Effector CD4-positive, alpha-beta T cell (primary cell): ENCODE data around the gene ABCD1.
"Not testable (repeated sequence)": the region's sequence is repeated elsewhere in the genome, so short reads cannot be mapped to it uniquely, and the experiment has no call there.

Source experiments
- DNase-seq: peaks from one replicate; pipeline ENCODE4 v3.0.0-alpha.2; 2020

ABCD1 gene

DNA sequence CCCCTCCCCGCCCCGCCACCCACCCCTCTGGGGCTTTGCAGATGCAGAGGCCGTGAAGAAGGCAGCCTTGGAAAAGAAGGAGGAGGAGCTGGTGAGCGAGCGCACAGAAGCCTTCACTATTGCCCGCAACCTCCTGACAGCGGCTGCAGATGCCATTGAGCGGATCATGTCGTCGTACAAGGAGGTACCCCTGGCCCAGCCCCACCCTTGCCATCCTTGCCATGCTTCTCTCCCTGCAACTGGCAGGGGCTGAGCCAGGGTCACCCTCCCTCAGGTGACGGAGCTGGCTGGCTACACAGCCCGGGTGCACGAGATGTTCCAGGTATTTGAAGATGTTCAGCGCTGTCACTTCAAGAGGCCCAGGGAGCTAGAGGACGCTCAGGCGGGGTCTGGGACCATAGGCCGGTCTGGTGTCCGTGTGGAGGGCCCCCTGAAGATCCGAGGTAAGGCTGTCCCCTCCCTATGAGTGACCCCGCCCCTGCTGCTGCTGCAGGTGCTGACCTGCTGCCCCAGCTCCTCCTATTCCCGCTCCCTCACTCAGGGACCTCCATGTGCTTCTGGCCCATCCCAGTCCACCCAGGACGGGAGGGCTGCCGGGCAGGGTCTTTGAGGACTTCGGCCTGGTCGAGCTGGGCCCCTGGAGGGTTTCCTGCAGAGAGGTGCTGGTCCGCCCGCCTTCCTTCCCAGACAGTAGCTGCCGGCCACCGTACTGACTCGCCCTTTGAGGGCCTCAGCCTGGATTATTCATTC is 11.6 kb downstream of the ABCD1 start:
- no peak for DNase-seq

DNA sequence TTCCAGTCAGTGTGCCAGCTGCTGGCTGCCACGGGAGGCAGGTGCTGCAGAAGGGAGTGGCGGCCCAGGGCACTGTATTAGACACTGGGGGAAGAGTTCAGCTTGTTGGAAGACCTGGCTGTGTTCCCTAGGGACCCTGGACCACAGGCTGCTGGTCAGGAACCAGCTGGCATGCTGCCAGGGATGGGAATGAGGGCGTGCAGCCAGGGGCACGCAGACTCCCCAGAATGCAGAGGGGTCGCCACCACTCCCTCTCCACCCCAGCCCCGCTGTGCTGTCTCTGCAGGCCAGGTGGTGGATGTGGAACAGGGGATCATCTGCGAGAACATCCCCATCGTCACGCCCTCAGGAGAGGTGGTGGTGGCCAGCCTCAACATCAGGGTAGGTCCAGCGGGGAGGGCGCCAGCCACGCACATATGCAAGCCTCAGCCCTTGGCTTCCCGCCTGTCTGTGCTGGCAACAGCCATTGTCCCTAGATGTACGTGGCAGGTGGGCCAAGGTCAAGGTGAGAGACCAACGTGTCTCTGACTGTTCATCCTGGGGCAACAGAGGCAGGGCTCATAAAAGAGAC is 12.3 kb downstream of the ABCD1 start:
- no peak for DNase-seq

DNA sequence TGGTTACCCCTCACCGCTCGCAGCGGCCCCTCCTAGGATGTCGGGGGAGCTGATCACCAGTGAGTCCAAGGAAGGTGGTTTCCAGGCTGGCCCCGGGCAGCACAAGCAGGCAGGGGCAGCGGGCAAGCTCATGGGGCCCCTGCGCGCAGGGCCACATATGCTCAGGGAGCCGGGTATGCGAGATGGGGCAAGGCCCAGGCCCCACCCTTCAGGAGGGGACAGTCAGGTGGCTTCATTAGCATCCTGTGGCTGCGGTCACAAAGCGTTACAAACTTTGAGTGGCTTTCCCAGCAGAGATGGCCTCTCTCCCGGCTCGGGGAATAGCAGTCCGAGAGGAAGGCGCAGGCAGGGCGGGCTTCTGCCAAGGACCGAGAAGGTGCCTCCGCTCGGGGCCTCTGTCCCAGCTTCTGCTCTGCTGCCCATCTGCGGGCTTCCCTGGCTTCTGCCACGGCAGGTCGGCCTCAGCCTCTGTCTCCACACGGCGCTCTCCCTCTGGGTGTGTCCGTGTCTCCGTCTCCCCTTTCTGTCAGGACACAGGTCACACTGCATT is 13.5 kb downstream of the ABCD1 start:
- no peak for DNase-seq

DNA sequence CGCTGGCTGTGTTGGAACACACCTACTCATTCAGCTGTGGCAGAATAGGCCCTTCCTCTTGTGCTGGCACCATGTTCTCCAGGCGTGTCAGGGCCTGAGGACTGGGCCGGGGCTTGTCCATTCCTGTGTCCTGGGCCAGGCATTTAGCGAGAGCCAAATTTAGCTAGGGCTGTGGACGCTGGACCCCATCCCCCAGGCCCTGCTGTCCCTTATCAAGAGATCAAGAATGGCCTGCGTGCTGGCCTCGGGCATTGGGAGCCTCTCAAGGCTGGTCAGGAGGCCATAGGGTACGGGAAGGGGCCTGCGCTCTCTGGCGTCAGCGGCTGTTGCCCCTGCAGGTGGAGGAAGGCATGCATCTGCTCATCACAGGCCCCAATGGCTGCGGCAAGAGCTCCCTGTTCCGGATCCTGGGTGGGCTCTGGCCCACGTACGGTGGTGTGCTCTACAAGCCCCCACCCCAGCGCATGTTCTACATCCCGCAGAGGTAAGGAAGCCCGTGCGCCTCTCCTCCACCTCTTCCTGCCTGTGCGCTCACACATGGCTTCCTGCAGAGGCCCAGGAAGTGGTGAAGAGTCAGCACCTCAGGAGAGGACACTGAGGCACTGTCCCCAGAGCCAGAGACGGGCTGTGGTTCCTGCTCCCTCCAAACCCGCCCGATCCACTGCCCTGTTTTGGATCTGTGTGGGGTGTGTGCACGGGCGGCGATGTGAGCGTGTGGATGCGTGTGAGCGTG is 15.3 kb downstream of the ABCD1 start:
- DNase-seq: no peak

DNA sequence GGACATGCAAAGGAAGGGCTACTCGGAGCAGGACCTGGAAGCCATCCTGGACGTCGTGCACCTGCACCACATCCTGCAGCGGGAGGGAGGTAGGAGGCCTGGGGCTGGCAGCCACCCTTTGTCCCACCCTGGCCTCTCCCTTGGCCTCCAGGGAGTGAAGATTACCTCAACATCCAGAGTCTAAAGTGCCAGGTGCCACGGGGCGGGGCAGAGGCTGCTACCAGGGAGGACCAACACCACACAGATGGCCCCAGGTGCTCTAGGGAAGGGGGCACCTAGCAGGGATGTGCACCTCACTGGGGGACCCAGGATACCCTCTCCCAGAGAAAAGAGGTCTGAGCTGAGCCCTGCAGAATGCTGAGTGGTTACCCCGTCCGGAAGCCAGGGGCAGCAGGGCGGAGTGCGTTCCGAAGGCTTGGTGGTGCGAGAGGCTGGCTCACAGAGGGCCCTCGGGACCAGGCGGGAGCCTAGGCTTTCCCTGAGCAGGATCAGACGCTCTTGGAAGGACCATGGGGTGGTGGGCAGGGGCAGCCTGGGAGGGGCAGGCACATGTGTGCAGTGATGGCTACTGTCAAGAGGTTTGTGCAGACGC is 16.1 kb downstream of the ABCD1 start:
- no peak for DNase-seq

DNA sequence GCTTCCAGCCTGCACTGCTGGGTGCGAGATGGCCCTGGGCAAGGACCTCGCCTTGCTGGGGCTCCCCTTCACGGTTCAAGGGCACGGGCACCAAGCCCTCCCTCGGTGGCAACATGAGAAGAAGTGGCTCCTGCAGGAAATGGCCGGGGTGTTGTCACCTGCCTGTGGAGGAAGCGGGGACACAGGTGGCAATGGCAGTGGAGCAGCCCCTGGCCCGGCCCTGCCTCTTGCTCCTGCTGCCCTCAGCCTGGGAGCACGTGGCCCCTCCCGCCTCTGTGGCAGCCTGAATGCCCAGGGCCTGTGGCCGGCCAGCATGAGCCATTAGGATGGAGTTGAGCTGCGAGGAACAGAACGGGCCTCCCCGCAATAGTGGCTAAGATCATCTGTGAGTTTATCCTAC is 16.8 kb downstream of the ABCD1 start:
- DNase-seq: no peak

DNA sequence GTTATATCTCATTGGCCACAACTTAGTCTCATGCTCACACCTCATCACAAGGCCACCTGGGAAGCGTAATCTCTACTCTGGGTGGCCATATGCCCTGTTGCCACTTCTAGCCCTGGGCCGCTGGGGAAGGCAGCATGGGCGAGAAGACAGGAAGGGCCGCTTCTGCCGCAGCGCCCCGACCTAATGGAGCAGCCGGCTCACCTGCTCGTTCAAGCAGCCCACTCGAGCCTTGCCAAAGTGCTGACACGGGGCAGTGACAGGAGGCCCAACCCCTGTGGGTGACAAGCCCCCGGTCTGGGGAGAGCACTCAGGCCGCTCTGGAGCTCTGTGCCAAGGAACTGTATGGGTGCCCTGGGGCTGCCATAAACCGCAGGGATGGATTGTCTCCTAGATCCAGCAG is 17.5 kb downstream of the ABCD1 start:
- DNase-seq: not testable (repeated sequence)

DNA sequence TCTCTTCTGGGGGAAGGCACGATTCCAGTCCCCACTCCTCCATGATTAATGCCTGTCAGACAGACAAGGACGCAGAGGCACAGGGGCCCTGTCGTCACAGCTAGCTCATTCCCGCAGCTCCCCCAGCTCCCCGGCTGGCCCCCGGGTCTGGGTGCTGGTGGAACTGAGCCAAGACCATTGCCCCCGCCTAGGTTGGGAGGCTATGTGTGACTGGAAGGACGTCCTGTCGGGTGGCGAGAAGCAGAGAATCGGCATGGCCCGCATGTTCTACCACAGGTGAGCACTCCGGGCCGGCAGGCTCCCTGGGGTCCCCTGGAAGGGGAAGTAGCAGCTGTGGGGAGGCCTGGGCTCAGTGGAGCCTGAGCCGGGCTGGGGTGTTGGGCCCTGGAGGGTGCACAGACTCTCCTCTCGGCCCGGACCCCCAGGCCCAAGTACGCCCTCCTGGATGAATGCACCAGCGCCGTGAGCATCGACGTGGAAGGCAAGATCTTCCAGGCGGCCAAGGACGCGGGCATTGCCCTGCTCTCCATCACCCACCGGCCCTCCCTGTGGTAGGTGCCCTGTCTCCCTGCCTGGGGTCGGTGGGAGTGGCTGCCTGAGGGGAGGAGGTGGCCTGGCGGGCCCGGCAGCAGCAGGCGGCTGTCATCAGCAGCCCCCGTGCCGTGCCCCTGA is 18.3 kb downstream of the ABCD1 start:
- not testable (repeated sequence) for DNase-seq

DNA sequence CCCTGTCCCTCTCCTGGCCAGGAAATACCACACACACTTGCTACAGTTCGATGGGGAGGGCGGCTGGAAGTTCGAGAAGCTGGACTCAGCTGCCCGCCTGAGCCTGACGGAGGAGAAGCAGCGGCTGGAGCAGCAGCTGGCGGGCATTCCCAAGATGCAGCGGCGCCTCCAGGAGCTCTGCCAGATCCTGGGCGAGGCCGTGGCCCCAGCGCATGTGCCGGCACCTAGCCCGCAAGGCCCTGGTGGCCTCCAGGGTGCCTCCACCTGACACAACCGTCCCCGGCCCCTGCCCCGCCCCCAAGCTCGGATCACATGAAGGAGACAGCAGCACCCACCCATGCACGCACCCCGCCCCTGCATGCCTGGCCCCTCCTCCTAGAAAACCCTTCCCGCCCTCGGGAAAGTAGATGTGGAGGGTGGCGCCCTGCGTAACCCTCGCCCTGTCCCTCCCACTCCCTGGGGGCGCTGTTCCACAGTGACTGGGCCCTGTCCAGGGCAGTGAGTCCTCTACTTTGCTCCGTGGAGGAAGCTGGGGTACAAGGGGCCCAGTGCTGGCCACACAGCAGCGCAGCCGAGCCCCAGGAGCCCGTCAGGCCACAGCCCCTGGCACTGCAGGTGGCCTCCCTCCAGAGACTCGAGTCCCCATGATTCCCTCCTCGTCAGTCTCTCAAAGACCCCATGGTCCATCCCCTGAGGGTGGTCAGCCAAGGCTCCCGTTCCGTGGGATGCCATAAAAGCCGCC is 19.0 kb downstream of the ABCD1 start:
- DNase-seq: not testable (repeated sequence)

DNA sequence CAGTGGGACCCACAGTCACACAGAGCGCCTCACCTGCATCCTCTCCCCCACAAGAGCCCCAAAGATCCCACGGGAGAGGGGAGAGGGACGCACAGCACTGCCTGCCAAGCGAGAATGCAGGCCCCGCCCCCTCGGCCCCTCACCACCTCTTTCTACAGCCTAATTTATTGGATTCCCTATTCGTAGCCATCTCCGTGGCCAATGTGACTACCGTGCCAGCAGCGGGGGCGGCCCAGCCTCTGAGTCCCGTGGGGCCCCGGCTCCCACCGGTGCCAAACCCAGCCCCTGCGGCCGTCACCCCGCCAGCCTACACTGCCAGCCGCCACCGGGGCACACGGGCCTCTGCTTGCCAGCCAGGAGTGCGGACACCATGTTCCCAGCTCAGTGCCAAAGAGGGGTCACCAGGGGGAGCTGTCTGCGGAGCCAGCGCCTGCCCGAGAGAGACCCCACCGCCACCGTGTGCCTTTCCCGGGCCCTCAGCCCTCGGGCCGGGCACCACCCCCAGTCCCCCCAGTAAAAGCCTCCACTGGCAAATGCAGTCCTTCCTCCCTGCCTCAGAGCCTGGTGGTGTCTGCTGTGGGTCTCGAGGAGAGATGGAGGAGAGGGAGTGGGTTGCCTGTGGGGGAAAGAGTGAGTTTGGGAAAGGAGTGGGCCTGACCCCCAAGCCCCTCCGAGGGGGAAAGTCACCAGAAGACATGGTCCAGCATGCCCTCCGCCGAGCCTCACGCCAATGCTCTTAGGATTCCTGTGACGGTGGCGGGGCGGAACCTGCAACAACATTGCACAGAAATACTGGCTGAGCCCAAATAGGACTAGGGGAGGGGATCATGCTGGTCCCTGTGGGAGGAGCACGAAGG is 19.8 kb downstream of the ABCD1 start:
- DNase-seq: no peak

DNA sequence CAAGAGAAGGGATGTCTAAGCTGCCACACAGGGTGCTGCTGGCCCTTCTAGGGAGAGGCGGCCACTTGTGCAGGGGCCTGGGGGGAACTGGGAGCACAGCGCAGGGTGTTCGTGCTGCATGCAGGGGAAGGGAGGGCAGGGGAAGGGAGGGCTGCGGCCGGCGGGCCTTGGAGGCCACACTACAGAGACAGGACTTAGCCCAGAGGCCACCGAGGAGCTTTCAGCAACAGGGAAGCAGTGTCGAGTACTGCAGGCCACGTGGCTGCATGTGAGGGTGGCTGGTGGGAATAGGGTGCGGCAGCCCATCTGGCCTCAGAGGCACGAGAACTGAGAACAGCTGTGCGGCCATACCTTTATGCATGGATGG is 20.4 kb downstream of the ABCD1 start:
- not testable (repeated sequence) for DNase-seq

DNA sequence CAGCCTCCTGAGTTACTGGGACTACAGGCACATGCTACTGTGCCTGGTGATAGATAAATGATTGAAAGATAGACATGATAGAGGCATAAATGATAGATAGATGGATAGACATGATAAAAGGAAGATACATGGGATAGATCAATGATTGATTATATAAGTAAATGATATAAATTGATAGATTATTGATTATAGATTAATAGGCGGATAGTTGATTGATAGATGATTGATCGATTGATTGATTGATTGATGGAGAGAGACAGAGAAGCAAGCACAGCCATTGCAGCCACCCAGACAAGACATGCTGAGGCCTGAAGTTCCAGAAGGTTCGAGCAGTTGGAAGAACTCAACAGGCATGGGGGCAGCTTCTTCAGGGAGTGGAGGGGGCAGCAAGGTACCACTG is 21.7 kb downstream of the ABCD1 start:
- no peak for DNase-seq

DNA sequence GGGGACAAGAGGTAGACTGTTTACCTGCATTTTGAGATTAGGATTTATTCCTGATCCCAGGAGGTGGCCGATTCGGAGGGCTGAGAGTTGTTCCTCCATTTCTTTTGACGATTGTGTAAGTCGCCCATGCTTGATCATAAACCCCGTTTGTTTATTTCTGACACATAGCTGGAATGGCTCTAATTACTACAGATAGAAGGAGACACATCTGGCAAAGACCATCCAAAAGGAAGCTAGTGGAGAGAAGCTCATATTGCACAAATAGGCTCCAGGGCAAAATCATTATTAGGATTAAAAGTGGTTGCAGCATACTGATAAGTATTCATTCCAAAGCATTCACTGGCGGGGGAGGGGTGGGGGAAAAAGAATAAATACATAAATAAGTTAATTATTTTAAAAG is 22.3 kb downstream of the ABCD1 start:
- DNase-seq: not testable (repeated sequence)

DNA sequence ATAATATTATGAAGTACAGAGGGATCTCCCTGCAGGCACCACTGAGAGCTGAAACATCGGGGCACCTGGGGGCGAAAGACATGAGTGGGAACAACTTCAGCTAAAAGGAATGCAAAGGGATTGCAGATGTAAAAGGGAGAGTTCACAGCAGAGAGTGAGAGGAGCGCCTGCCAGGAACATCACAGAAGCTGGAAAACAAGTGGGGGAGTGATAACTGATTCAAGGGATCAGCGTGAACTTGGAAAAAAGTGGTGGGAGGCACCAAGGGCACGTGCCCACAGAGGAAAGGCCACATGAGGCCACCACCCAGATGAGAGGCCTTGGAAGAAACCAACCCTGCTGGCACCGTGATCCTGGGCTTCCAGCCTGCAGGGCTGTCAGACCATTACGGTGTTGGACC is 24.4 kb downstream of the ABCD1 start:
- not testable (repeated sequence) for DNase-seq

DNA sequence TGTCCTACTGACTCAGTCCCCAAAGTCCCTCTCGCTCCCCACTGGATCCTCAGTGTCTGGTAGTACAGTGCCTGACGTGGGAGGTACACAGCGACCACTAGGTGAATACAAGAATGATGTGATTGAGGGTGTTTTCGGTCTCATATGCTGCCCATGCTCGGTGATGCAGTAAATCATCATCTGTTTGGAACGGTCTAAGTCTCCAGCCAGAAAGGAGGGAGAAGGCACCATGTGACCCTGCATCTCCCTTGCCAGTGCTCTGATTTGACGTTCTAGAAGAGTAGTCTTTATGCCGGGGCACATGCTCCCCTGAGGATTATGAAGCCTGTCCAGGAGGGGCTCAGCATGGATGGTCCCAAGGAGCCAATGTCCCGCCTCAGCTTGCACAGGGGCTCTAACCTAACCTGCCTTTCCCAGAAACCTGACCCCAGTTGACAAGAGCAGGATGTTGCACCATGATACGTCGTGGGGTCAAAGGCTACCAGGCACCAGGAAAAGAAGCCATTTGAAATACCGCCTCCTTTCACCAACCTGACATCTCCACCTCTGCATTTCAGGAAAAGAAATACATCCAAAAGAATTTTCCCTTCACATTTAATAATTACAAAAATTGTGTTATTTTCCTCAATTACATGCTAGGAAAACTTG is 25.6 kb downstream of the ABCD1 start:
- no peak for DNase-seq

DNA sequence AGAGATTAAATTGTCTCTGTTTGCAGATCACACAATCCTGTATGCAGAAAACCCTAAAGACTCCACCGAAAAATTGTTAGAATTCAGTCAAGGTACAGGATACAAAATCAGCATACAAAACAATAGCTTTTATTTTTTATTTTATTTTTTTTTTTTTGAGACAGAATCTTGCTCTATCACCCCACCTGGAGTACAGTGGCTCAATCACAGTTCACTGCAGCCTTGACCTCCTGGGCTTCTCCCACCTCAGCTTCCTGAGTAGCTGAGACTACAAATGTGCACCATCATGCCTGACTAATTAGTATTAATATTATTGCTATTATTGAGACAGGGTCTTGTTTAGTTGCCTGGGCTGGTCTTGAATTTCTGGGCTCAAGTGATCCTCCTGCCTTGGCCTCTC is 30.5 kb downstream of the ABCD1 start:
- DNase-seq: no peak

DNA sequence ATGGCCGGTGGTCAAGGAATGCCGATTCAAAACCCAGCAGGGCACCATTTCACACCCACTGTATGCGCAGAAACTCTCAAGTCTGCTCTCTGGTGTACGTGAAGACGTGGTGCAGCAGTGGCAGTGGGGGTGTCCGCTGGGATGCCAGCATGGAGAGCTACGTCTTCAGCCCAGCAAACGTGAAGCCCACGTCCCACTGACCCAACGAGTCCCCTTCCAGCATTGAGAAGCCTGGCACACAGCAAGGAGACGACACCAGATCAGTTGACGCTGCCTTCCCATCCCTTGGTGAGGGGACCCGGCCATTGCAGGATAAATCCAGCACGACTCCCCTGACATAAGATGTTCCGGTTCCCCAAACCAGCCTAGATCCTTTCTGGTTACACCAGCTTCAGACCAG is 37.2 kb downstream of the ABCD1 start:
- no peak for DNase-seq

DNA sequence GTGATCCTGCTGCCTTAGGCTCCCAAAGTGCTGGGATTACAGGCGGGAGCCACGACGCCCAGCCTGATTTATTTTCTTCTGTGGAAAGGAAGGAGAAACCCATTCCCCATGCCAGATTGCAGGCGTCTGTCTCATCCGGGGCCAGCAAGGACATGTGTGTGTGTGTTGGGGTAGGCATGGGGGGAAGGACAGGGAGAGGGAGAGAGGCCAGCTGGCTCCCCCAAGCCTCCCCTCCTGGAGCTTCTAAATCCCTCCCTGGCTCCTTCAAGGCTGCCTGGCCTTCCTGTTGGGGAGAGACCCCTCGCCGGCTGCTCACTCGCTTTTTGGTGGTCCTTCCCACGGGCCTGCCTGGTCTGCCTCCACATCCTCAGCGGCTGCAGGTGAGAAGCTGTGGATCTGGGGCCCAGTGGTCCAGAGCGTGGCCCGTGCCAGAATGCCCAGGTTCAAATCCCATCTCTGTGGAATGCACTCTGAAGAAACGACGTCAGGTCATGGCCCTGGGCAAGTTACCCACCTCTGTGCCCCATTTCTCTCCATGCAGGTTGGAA is 38.0 kb downstream of the ABCD1 start:
- DNase-seq: no peak

DNA sequence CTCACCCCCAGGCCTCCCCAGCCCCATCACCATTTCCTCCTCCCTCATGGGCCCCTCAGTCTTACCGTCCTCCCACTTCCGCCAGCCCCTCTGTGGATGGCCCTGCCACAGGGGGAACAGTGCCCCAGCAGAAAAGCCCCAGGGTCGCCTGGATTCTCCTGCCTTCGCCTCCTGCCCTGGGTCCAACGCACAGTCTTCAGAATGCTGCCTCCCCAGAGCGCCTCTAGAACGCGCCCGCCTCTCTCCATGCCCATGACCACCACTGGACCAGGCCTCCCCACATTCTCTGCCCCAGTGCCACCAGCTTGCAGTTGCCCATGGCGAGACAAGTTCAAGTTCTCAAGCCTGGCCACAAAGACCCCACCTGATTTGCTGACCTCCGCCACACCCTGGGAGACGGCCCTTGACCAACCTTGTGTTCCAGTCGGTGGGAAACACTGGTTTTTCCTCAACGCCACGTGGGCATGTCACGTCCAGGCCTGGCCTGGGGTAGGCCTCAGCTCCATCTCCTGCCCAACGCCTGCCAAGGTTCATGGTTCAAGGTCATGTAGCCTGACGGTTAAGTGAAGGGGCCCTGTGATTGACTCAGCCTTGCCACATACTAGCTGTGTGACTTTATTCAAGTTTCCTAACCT is 38.8 kb downstream of the ABCD1 start:
- no peak for DNase-seq
